Stimulated activated CD8-positive, alpha-beta memory T cell treated with anti-CD3 and anti-CD28 coated beads, Interleukin-7, amount 100 ng/mL, for 1 hour (primary cell): ENCODE measurements around the gene KLRC1.
"Not testable (repeated sequence)": the region's sequence is repeated elsewhere in the genome, so short reads cannot be mapped to it uniquely, and the experiment has no call there.

Experiments used
- DNase-seq, 2 donors: peaks; one replicate each; pipeline ENCODE4 v3.0.0-alpha.2; 2020; ENCODE audit warnings: low read depth in 2 of 2

The KLRC1 gene

GRCh38 chr12:10422159-10422558 lies 31.0 kb downstream of the KLRC1 start:
- DNase-seq, result not testable (repeated sequence)

DNA sequence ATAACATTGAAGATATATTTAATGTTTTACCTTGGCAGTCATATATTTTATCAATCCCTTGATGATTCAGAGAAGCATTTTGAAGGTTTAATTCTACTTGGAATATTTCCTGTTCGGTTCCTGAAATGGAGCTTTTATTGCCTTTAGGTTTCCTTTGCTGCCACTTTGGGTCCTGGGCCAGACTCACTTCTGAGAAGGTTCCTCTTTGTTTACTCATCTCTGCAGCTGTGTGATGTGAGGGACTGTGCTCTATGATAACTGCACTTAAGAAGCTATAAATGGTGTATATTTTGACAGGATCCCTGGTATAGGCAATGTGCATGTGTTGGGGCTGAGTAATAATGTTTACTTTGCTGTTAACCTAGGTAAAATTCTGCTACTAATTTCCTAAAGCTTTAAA lies 32.8 kb downstream of the KLRC1 start, which contains the start of gene KLRC3:
Gene KLRC3 (minus strand): TSS at position 262 of the 400 bp plus-strand sequence. CDS start 45 bp downstream, at position 217.
- not testable (repeated sequence) for DNase-seq

GRCh38 chr12:10409392-10409791 lies 43.8 kb downstream of the KLRC1 start, which contains the start of gene KLRC4:
Gene KLRC4 (minus strand): TSS chr12:10409757. CDS start chr12:10409575, 182 bp downstream.
- no peak for DNase-seq

DNA sequence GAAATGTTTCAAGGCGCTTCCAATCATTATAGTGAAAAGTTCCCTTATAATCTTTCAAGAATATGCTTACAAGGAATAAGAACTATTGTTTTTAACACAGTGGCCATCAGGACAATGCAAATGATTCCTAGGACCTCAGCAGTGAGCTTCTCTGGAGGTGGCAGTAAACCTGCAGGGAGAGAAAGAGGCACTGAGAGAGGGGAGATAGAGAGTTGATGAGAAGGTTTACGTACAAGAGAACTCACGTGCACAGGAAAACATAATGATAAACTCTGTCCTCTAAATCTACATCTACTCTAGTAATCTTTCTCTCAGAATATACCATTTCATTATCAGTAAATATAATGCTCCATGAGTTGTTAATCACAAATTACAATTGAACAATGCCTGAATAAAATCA lies 44.3 kb downstream of the KLRC1 start:
- DNase-seq, result no peak

DNA sequence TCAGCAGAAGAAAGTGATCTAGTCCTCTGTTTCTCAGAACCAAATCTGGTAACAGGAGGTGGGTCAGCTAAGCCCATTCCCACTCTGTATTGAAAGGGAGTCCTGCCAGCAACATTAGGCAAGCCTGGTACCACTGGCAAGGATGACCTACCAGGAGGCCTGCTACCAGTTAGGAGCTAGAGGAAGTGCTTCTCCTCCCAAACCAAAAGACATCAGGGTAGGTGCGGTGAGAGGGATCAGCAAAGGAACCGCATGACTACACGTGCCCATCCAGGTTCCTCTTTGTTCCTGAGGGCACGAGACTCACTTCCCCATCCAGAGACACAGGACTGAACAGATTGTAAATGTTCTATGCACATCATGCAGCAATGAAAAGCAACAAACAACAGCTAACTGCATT lies 46.5 kb downstream of the KLRC1 start:
- no peak for DNase-seq

- DNase-seq, result no peak
Measured at GRCh38 chr12:10405294-10405693, 47.9 kb downstream of the KLRC1 start.

DNA sequence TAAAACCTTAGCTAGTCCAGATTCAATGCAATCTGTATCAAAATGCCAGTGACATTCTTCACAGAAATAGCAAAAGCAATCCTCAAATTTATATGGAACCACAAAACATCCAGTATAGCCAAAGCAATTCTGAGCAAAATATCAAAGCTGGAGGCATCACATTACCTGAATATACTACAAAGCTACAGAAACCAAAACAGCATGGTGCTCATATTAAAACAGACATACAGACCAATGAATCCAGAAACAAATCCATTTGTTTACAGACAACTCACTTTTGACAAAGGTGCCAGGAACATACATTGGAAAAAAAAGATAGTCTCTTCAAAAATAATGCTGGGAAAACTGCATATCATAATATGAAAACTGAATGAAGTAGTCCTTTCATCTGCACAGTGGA lies 48.4 kb downstream of the KLRC1 start:
- no peak for DNase-seq

- DNase-seq, result no peak
Measured at GRCh38 chr12:10400829-10401228, 52.3 kb downstream of the KLRC1 start.

DNA sequence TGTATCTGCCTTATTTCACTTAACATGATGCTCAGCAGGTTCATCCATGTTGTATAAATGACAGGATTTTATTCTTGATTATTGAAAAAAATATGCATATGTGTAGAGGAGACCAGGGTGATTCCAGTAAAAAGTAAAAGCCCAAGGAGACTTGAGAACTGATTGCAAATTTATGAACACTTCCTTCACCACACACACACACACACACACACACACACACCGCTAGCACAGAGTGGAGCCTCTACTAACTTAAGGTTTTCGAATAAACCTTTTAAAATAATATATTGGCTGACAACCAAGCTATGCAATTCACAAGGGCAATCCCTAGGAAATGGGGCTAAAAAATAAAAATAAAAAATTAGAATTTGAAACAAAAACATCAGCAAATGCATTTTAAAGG lies 55.0 kb downstream of the KLRC1 start:
- no peak for DNase-seq

DNA sequence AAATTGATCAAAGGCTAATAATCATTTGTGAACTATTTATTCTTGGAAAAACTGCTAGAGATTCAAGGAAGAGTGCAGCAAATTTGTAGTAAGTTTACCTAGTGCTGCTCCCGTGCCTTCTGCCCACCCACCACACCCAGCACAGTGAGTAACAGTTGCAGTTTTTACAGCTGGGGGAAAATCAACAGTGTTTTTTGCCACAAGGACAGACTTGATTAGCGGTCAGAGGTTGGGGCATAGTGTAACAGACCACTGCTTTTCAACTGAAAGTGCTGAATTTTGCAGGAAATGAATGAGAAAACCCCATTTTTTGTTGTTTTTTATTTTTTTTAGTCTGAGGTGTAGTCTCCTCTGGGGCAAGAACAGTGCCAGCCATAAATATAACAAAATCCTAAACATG lies 55.9 kb downstream of the KLRC1 start:
- DNase-seq, result no peak

GRCh38 chr12:10396176-10396575 lies 57.0 kb downstream of the KLRC1 start:
- not testable (repeated sequence) for DNase-seq
